KG1 (cell line): ENCODE measurements around the gene GSDME.
"Not testable (repeated sequence)": the region's sequence is repeated elsewhere in the genome, so short reads cannot be mapped to it uniquely, and the experiment has no call there.

Source experiments
- DNase-seq: peaks from one replicate; lab custom pipeline; 2025; lab: John Stamatoyannopoulos, UW

GSDME gene

GRCh38 chr7:24741679-24742505 lies 15.4 kb downstream of the GSDME start:
- no peak for DNase-seq

- no peak for DNase-seq
Measured at GRCh38 chr7:24740871-24741270, 16.4 kb downstream of the GSDME start.

GRCh38 chr7:24739306-24739705 lies 18.0 kb downstream of the GSDME start:
- DNase-seq = no peak

- DNase-seq = no peak
Measured at GRCh38 chr7:24738577-24738976, 18.7 kb downstream of the GSDME start.

GRCh38 chr7:24737281-24737680 lies 20.0 kb downstream of the GSDME start:
- DNase-seq = no peak

GRCh38 chr7:24735594-24735993 lies 21.7 kb downstream of the GSDME start:
- DNase-seq = not testable (repeated sequence)

- no peak for DNase-seq
Measured at GRCh38 chr7:24734306-24734705, 23.0 kb downstream of the GSDME start.

GRCh38 chr7:24733414-24734060 lies 23.7 kb downstream of the GSDME start:
- DNase-seq = no peak

GRCh38 chr7:24732646-24733413 lies 24.4 kb downstream of the GSDME start:
- DNase-seq = no peak

- no peak for DNase-seq
Measured at GRCh38 chr7:24731313-24731712, 26.0 kb downstream of the GSDME start.

GRCh38 chr7:24730018-24730369 lies 27.3 kb downstream of the GSDME start:
- no peak for DNase-seq

- no peak for DNase-seq
Measured at GRCh38 chr7:24729365-24730017, 27.8 kb downstream of the GSDME start.

- DNase-seq = no peak
Measured at GRCh38 chr7:24728503-24729364, 28.5 kb downstream of the GSDME start.

GRCh38 chr7:24728121-24728500 lies 29.2 kb downstream of the GSDME start:
- DNase-seq = no peak

GRCh38 chr7:24727154-24728120 lies 29.8 kb downstream of the GSDME start:
- DNase-seq = no peak

- no peak for DNase-seq
Measured at GRCh38 chr7:24725554-24726241, 31.6 kb downstream of the GSDME start.

- DNase-seq = no peak
Measured at GRCh38 chr7:24724451-24725190, 32.6 kb downstream of the GSDME start.

GRCh38 chr7:24723178-24723530 lies 34.1 kb downstream of the GSDME start:
- no peak for DNase-seq
